Type B pancreatic cell (in vitro differentiated cells): ENCODE data around the gene GPR17. TPM values are rescaled to one million over a fixed set of nuclear protein-coding genes. Genes with fewer than 3 reads are reported as not detected.

ENCODE experiments used
- DNase-seq: peaks from one replicate; pipeline ENCODE4 v3.0.0; 2021; ENCODE audit warnings: mixed read lengths; ENCODE audit not compliant: unreplicated experiment; ENCODE audit errors: extremely low spot score
- H3K27ac Mint-ChIP-seq: 2 replicates; pipeline ENCODE4 v1.8.0; 2021; ENCODE audit warnings: mild to moderate bottlenecking, mixed read lengths
- H3K27me3 Mint-ChIP-seq: 2 replicates; pipeline ENCODE4 v1.8.0; 2021; ENCODE audit warnings: mixed read lengths
- H3K36me3 Mint-ChIP-seq: 2 replicates; pipeline ENCODE4 v1.8.0; 2021; ENCODE audit warnings: mixed read lengths
- H3K4me1 Mint-ChIP-seq: one replicate; pipeline ENCODE4 v1.8.0; 2021; ENCODE audit warnings: mixed read lengths; ENCODE audit not compliant: unreplicated experiment
- H3K4me3 Mint-ChIP-seq: 2 replicates; pipeline ENCODE4 v1.8.0; 2021; ENCODE audit warnings: mild to moderate bottlenecking, mixed read lengths
- H3K9me3 Mint-ChIP-seq: 2 replicates; pipeline ENCODE4 v1.8.0; 2021; ENCODE audit warnings: mixed read lengths
- CTCF ChIP-seq: fragments of 200-600 bp; sonication (generic); conservative IDR thresholded peaks from 2 replicates; pipeline ENCODE4 v1.5.0; 2021; ENCODE audit warnings: antibody characterized with exemption, mild to moderate bottlenecking
- total RNA-seq: library from RNA; stranded (reverse); gene quantifications from 2 replicates; pipeline ENCODE4 v1.2.1, GENCODE V29; 2021; ENCODE audit warnings: low replicate concordance

GPR17 gene
- total RNA-seq, 1 donor from 2014 or later = 0.19 TPM

DNA sequence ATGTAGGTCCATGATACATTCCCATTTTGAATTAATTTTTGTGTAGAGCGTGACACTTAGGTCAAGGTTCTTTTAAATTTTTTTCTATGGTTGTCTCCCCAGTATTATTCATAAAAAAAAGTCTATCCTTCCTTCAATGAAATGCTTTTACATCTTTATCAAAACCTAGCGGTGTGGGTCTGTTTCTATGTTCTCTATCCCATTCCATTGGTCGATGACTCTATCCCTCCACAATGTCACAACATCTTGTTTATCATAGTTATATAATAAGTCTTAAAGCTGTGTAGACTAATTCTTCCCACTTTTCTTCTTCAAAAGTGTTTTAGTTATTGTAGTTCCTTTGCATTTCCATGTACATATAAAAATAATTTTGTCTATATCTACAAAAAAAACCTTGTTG is 47.2 kb upstream of the GPR17 start:
- Mint-ChIP-seq H3K9me3 (peaks cover 4% of the 10 kb centered on the region), H3K27ac (no peak overlapping the region), H3K4me3 (no peak overlapping the region)

DNA sequence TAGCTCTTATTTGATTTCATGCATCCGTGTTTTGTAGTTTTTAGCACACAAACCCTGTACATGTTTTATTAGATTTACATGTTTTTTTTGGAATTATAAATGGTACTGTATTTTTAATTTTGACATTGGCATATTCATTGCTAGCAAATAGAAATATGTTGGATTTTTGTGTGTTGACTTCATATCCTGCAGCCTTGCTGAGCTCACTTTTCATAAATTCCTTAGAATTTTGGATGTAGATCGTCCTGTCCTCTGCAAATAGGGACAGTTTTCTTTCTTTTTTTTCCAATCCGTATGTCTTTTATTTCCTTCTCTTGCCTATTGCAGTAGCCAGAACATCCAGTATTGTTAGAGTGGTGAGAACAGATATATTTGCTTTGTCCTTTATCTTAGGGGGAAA is 46.7 kb upstream of the GPR17 start:
- peaks cover 12% of the 10 kb centered on the region for H3K27me3 Mint-ChIP-seq
- no peak overlapping the region for H3K4me3 Mint-ChIP-seq
- H3K4me1 Mint-ChIP-seq = no peaks in the 10 kb centered on the region
- TF ChIP-seq CTCF = no peak
- peaks cover 6% of the 10 kb centered on the region for H3K9me3 Mint-ChIP-seq
- H3K27ac Mint-ChIP-seq = no peak overlapping the region
- no peak for DNase-seq
- H3K36me3 Mint-ChIP-seq = no peaks in the 10 kb centered on the region

More for the DNA sequence above, 47.2 kb upstream of the GPR17 start:
- TF ChIP-seq CTCF = no peak
- Mint-ChIP-seq H3K36me3 (no peaks in the 10 kb centered on the region), H3K27me3 (peaks cover 12% of the 10 kb centered on the region), H3K4me1 (no peaks in the 10 kb centered on the region)
- no peak for DNase-seq

GRCh38 chr2:127604986-127605385 is 41.0 kb upstream of the GPR17 start:
- no peaks in the 10 kb centered on the region for H3K36me3 Mint-ChIP-seq
- H3K27ac Mint-ChIP-seq = no peak overlapping the region
- no peak for DNase-seq
- no peaks in the 10 kb centered on the region for H3K4me1 Mint-ChIP-seq
- no peak overlapping the region for H3K4me3 Mint-ChIP-seq
- H3K9me3 Mint-ChIP-seq = peaks cover 8% of the 10 kb centered on the region
- no peaks in the 10 kb centered on the region for H3K27me3 Mint-ChIP-seq
- TF ChIP-seq CTCF = no peak

DNA sequence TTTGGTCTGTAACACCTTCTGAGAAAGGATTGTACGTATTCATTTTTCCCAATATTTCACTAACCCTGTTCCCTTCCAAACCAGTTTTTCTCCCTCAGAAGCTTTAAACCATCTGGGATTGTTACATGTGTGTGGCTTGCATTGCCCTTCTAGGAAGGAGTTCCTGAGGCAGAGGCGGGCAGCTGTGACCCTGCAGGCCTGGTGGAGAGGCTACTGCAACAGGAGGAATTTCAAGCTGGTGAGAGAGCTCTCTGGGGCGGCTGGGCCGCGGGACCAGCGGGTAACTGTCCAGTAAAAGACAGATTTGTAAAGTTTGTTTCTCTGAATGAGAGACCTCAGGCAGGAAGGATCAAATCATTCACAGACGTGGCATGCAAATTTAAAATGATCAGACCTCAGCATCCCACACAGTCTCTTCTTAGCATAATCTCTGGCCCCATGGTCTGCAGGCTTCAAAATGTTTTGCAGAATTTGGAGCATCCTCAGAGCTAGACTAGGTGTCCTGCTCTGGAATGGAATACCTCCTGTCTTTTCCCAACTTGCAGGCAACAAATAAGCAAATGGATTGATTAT is 40.2 kb upstream of the GPR17 start:
- Mint-ChIP-seq H3K36me3 (no peaks in the 10 kb centered on the region), H3K27ac (no peak overlapping the region), H3K4me3 (no peak overlapping the region), H3K9me3 (peaks cover 8% of the 10 kb centered on the region), H3K4me1 (no peaks in the 10 kb centered on the region), H3K27me3 (no peaks in the 10 kb centered on the region)
- no peak for TF ChIP-seq CTCF
- DNase-seq = peak; percentile 32

DNA sequence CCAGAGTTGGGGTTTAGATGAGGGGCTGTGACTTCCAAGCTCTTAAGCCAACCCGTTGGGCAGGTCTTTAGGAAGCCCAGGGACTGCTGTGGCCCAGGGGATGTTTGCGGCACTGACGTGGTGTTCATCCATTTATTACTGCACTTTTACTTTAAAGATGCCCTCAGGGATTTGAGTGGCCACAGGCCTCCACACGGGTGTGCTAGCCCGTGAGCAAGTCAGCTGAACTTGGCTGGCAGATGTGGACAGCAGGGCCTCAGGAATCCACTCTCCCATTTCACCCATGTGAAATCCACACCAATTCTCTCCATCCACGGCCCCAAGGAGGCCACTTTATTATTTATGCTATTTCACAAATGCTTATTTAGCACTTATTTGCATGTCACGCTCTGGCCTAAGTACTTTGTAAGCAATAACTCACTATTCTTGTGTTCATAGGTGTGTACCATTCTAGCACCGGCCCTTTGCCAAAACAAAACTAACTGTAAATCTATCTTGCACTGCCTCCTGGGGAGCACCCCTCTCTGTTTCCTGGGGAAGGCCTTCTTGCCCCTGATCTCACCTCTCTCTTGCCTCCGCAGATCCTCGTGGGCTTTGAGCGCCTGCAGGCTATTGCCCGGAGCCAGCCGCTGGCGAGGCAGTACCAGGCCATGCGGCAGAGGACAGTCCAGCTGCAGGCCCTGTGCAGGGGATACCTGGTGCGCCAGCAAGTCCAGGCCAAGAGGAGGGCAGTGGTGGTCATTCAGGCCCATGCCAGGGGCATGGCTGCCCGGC is 39.1 kb upstream of the GPR17 start:
- H3K27me3 Mint-ChIP-seq = no peaks in the 10 kb centered on the region
- no peaks in the 10 kb centered on the region for H3K4me1 Mint-ChIP-seq
- H3K36me3 Mint-ChIP-seq = no peaks in the 10 kb centered on the region
- no peak for TF ChIP-seq CTCF
- no peak overlapping the region for H3K27ac Mint-ChIP-seq
- DNase-seq = peak; percentile 58
- no peak overlapping the region for H3K4me3 Mint-ChIP-seq
- peaks cover 8% of the 10 kb centered on the region for H3K9me3 Mint-ChIP-seq
